ENCODE data around the gene TPI1. TPM values are rescaled to one million over a fixed set of nuclear protein-coding genes. Genes with fewer than 3 reads are reported as not detected.
A peak's percentile ranks its signal among the peaks of the same experiment; 100 is the strongest.

Gene TPI1
- total RNA-seq, 1 experiment from 2014 or later = 1,177 TPM

DNA sequence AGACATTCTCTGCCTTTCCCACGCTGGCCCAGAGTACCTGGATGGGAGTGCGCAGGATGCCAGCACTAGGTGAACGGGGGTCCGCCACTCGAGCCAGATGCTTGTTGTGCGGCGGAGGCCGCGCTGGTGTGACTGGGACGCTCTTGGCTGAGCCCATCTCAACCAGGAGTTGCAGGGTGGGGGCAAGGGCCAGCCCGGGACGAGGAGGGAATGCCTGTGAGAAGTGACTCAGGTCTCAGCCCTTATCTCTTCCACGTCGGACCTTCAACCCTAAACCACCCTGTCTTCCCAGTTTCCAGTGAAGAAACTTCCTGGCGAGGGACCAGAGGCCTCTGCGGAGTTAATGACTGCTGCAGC lies 16.6 kb upstream of the TPI1 start:
- H3K4me2 ChIP-seq (ENCODE audit: insufficient read depth, insufficient read length, low read length) = peak overlapping the region; percentile 78
- peaks cover 24 to 61% (median 57%) of the 10 kb centered on the region in 3 experiments; a peak in 6 of 7 replicates for H3K36me3 Mint-ChIP-seq (ENCODE audit: insufficient read depth in 1 of 3, low read depth in 3 of 3)
- no peak overlapping the region for H3K23ac ChIP-seq (ENCODE audit: insufficient read length, low read depth, low read length)
- H3K9ac ChIP-seq (ENCODE audit: extremely low read depth, insufficient read length, low read length) = peak overlapping the region; percentile 46
- no peaks in the 10 kb centered on the region for H3K27me3 ChIP-seq (ENCODE audit: insufficient read depth, low read length)
- H2BK5ac ChIP-seq (ENCODE audit: insufficient read length, low read length) = no peak overlapping the region
- no CpG with 5 or more reads among the region's 16 CpGs for WGBS (ENCODE audit: extremely low coverage, insufficient read length, low lambda C conversion rate)
- no peak overlapping the region for H2AFZ ChIP-seq (ENCODE audit: low read length)
- peaks cover 2% of the 10 kb centered on the region for H4K20me1 ChIP-seq (ENCODE audit: control insufficient read depth, insufficient read depth, insufficient read length)
- TF ChIP-seq, protein P1, sequence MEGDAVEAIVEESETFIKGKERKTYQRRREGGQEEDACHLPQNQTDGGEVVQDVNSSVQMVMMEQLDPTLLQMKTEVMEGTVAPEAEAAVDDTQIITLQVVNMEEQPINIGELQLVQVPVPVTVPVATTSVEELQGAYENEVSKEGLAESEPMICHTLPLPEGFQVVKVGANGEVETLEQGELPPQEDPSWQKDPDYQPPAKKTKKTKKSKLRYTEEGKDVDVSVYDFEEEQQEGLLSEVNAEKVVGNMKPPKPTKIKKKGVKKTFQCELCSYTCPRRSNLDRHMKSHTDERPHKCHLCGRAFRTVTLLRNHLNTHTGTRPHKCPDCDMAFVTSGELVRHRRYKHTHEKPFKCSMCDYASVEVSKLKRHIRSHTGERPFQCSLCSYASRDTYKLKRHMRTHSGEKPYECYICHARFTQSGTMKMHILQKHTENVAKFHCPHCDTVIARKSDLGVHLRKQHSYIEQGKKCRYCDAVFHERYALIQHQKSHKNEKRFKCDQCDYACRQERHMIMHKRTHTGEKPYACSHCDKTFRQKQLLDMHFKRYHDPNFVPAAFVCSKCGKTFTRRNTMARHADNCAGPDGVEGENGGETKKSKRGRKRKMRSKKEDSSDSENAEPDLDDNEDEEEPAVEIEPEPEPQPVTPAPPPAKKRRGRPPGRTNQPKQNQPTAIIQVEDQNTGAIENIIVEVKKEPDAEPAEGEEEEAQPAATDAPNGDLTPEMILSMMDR (conservative IDR thresholded peaks at IDR 0.05) = no peak
- no peak for DNase-seq
- no peaks in the 10 kb centered on the region for H3K9me3 ChIP-seq (ENCODE audit: control insufficient read depth, low read depth, low read length)
- no peak overlapping the region for H4K91ac ChIP-seq (ENCODE audit: insufficient read length, low read depth, low read length)
- H4K5ac ChIP-seq (ENCODE audit: insufficient read length, low read depth, low read length) = no peak overlapping the region
- H3K14ac ChIP-seq (ENCODE audit: insufficient read depth, low read length) = no peak overlapping the region
- no peak overlapping the region for H3K56ac ChIP-seq (ENCODE audit: insufficient read length, low read depth, low read length)
- no peaks in the 10 kb centered on the region for H3K79me1 ChIP-seq (ENCODE audit: insufficient read depth, low read depth, low read length, poor library complexity, severe bottlenecking)
- H3K23me2 ChIP-seq (ENCODE audit: insufficient read length, low read depth, low read length, poor library complexity, severe bottlenecking) = peaks cover 16% of the 10 kb centered on the region
- H2BK120ac ChIP-seq (ENCODE audit: low read depth, low read length, poor library complexity, severe bottlenecking) = no peak overlapping the region
- H3K9me3 Mint-ChIP-seq = no peaks in the 10 kb centered on the region; a peak in 1 of 5 replicates
- H3K27ac ChIP-seq (ENCODE audit: insufficient read length, low read depth, low read length) = no peak overlapping the region
- H3K4me3 Mint-ChIP-seq = peak overlapping the region; percentile 94 to 98
- peaks cover 5% of the 10 kb centered on the region; the same call in 1 of the 2 replicates for H3K79me2 ChIP-seq (ENCODE audit: insufficient read depth, low read length)
- no peak overlapping the region for H3K4ac ChIP-seq (ENCODE audit: low read depth, low read length)
- H3T11ph ChIP-seq (ENCODE audit: low read length) = no peak overlapping the region
- H2BK15ac ChIP-seq (ENCODE audit: low read depth, low read length) = no peak overlapping the region
- no peaks in the 10 kb centered on the region for H3K27me3 Mint-ChIP-seq (ENCODE audit: low read depth)
- no peaks in the 10 kb centered on the region; the same call in 1 of the 2 replicates for H3K4me1 ChIP-seq (ENCODE audit: insufficient read depth, low read length)
- no peak overlapping the region for H2BK12ac ChIP-seq (ENCODE audit: insufficient read length, low read depth, low read length)
- H3K4me1 Mint-ChIP-seq = peaks cover 24 to 26% of the 10 kb centered on the region in 2 experiments
- peak overlapping the region in 2 of 3 experiments; percentile 69 to 89; a peak in 4 of 7 replicates for H3K27ac Mint-ChIP-seq
- H2AK5ac ChIP-seq (ENCODE audit: insufficient read length, low read length) = no peak overlapping the region
- no peak overlapping the region for H2BK20ac ChIP-seq (ENCODE audit: low read depth, low read length, poor library complexity, severe bottlenecking)
- H4K8ac ChIP-seq (replicated peaks; ENCODE audit: insufficient read length, low read depth, low read length) = no peak overlapping the region
- peak overlapping the region; percentile 54 for H3K18ac ChIP-seq (ENCODE audit: insufficient read length, low read depth, low read length)
